IMR-90 (cell line): ENCODE data around the gene MUC21. TPM values are rescaled to one million over a fixed set of nuclear protein-coding genes. Genes with fewer than 3 reads are reported as not detected.

Source experiments
- ATAC-seq: fragments of 200-7000 bp; cut with Tn5 transposase; 2 replicates; pipeline ENCODE4 v1.9.1; 2020; ENCODE audit warnings: low read depth, mild to moderate bottlenecking, moderate library complexity
- BruUV-seq: library from RNA; stranded (reverse); fragments of 400-500 nt; replicated peaks from 2 replicates; lab custom pipeline; 2021; lab: Mats Ljungman, UMichigan
- CTCF ChIA-PET: fragments of 300-600 bp; formaldehyde crosslinking; extraction: SDS; loops from one replicate; lab custom pipeline; 2021; ENCODE audit warnings: antibody characterized with exemption; lab: Yijun Ruan, JAX
- POLR2A ChIA-PET: fragments of 300-600 bp; sonication (Branson Sonifier 250); formaldehyde crosslinking; loops from one replicate; lab custom pipeline; 2022; ENCODE audit warnings: antibody characterized with exemption; ENCODE audit not compliant: unreplicated experiment; lab: Charles Lee
- DNase-seq: peaks from one replicate; pipeline ENCODE4 v3.0.0; 2013
- H2AFZ ChIP-seq: replicated peaks from 2 replicates; pipeline ENCODE3; 2013; ENCODE audit warnings: low read length, mild to moderate bottlenecking; ENCODE audit not compliant: poor library complexity
- H2AK5ac ChIP-seq: 2 replicates; pipeline ENCODE4 v1.6.1; 2013; ENCODE audit warnings: low read depth, low read length, inconsistent platforms
- H2AK9ac ChIP-seq: replicated peaks from 2 replicates; pipeline ENCODE3; 2013; ENCODE audit warnings: mild to moderate bottlenecking, low read depth, low read length, moderate library complexity; ENCODE audit not compliant: poor library complexity
- H2BK120ac ChIP-seq: 2 replicates; pipeline ENCODE4 v1.6.1; 2013; ENCODE audit warnings: low read depth, low read length, inconsistent platforms
- H2BK15ac ChIP-seq: 3 replicates; pipeline ENCODE4 v1.6.1; 2013; ENCODE audit warnings: low read depth, low read length, inconsistent platforms
- H2BK20ac ChIP-seq: 2 replicates; pipeline ENCODE4 v1.6.1; 2013; ENCODE audit warnings: low read depth, mild to moderate bottlenecking, inconsistent platforms, low read length, moderate library complexity
- H2BK5ac ChIP-seq: 2 replicates; pipeline ENCODE4 v1.6.1; 2013; ENCODE audit warnings: mild to moderate bottlenecking, low read depth, low read length, inconsistent platforms; ENCODE audit not compliant: poor library complexity, severe bottlenecking
- H3K14ac ChIP-seq: replicated peaks from 2 replicates; pipeline ENCODE4 v1.6.1; 2013; ENCODE audit warnings: low read depth, low read length, inconsistent platforms
- H3K18ac ChIP-seq: 2 replicates; pipeline ENCODE4 v1.6.1; 2013; ENCODE audit warnings: low read depth, low read length, control low read depth
- H3K23ac ChIP-seq: 2 replicates; pipeline ENCODE4 v1.6.1; 2013; ENCODE audit warnings: low read depth, low read length, inconsistent platforms
- H3K27ac ChIP-seq: 2 replicates; pipeline ENCODE4 v1.5.1; 2013; ENCODE audit warnings: mild to moderate bottlenecking, control low read depth, low read length; ENCODE audit not compliant: insufficient read depth
- H3K27me3 ChIP-seq: 2 replicates; pipeline ENCODE4 v1.6.1; 2013; ENCODE audit warnings: low read length; ENCODE audit not compliant: control insufficient read depth, insufficient read depth
- H3K36me3 ChIP-seq: 2 replicates; pipeline ENCODE4 v1.6.1; 2013; ENCODE audit warnings: low read length, mixed read lengths; ENCODE audit not compliant: control insufficient read depth, insufficient read depth
- H3K4ac ChIP-seq: 2 replicates; pipeline ENCODE4 v1.6.1; 2013; ENCODE audit warnings: low read depth, low read length, inconsistent platforms
- H3K4me1 ChIP-seq: 2 replicates; pipeline ENCODE4 v1.6.1; 2013; ENCODE audit warnings: low read length, mixed read lengths; ENCODE audit not compliant: control insufficient read depth, insufficient read depth
- H3K4me2 ChIP-seq: 2 replicates; pipeline ENCODE4 v1.6.1; 2013; ENCODE audit warnings: low read depth, mild to moderate bottlenecking, control low read depth, low read length, moderate library complexity
- H3K4me3 ChIP-seq: 2 replicates; pipeline ENCODE4 v1.5.1; 2013; ENCODE audit warnings: low read depth, mild to moderate bottlenecking, control low read depth, low read length, moderate library complexity; ENCODE audit not compliant: insufficient read depth
- H3K56ac ChIP-seq: 2 replicates; pipeline ENCODE4 v1.6.1; 2013; ENCODE audit warnings: low read length, inconsistent platforms; ENCODE audit not compliant: insufficient read depth; ENCODE audit errors: extremely low read depth
- H3K79me1 ChIP-seq, 2 experiments: 2 replicates each; pipeline ENCODE4 v1.6.1; 2013; ENCODE audit warnings: low read length in 2 of 2, inconsistent platforms in 1 of 2, low read depth in 1 of 2
- H3K9ac ChIP-seq: 2 replicates; pipeline ENCODE4 v1.6.1; 2013; ENCODE audit warnings: low read depth, low read length, control low read depth
- H3K9me1 ChIP-seq: 2 replicates; pipeline ENCODE4 v1.6.1; 2013; ENCODE audit warnings: low read length, inconsistent platforms; ENCODE audit not compliant: insufficient read depth
- H3K9me3 ChIP-seq: 2 replicates; pipeline ENCODE4 v1.6.1; 2013; ENCODE audit warnings: low read length; ENCODE audit not compliant: control insufficient read depth, insufficient read depth
- H4K20me1 ChIP-seq: 2 replicates; pipeline ENCODE4 v1.6.1; 2013; ENCODE audit warnings: low read length, inconsistent platforms; ENCODE audit not compliant: insufficient read depth
- H4K5ac ChIP-seq: 2 replicates; pipeline ENCODE4 v1.6.1; 2013; ENCODE audit warnings: mild to moderate bottlenecking, low read depth, low read length, control low read depth
- H4K8ac ChIP-seq, 2 experiments: 2 replicates each; pipeline ENCODE4 v1.6.1; 2013; ENCODE audit warnings: low read depth in 2 of 2, low read length in 2 of 2, control low read depth in 1 of 2, inconsistent platforms in 1 of 2
- H4K91ac ChIP-seq: 2 replicates; pipeline ENCODE4 v1.6.1; 2013; ENCODE audit warnings: low read depth, low read length, inconsistent platforms; ENCODE audit not compliant: insufficient read depth
- BHLHE40 ChIP-seq: fragments of 150-350 bp; IDR thresholded peaks from 2 replicates; pipeline ENCODE4 v1.6.1; 2016; ENCODE audit warnings: mild to moderate bottlenecking, low read depth, low read length
- CEBPB ChIP-seq: IDR thresholded peaks from 2 replicates; pipeline ENCODE4 v1.6.1; 2012; ENCODE audit warnings: low read depth, low read length, improper control_type of control experiment
- CHD1 ChIP-seq: IDR thresholded peaks from 2 replicates; pipeline ENCODE4 v1.6.1; 2012; ENCODE audit warnings: low read depth, low read length, improper control_type of control experiment
- CTCF ChIP-seq: conservative IDR thresholded peaks from 2 replicates; pipeline ENCODE4 v1.5.1; 2012; ENCODE audit warnings: mild to moderate bottlenecking, low read depth, low read length, improper control_type of control experiment
- FOS ChIP-seq: fragments of 150-350 bp; IDR thresholded peaks from 2 replicates; pipeline ENCODE4 v1.6.1; 2016; ENCODE audit warnings: low read depth, low read length
- MAFK ChIP-seq: IDR thresholded peaks from 2 replicates; pipeline ENCODE4 v1.6.1; 2012; ENCODE audit warnings: low read depth, low read length, improper control_type of control experiment
- MAZ ChIP-seq: IDR thresholded peaks from 2 replicates; pipeline ENCODE4 v1.6.1; 2012; ENCODE audit warnings: low read depth, mild to moderate bottlenecking, low read length, improper control_type of control experiment, moderate library complexity, borderline replicate concordance
- MXI1 ChIP-seq: IDR thresholded peaks from 2 replicates; pipeline ENCODE4 v1.6.1; 2012; ENCODE audit warnings: low read depth, mild to moderate bottlenecking, low read length, moderate library complexity, borderline replicate concordance
- NFE2L2 ChIP-seq: fragments of 150-350 bp; IDR thresholded peaks from 2 replicates; pipeline ENCODE4 v1.6.1; 2016; ENCODE audit warnings: low read depth, mild to moderate bottlenecking, low read length
- POLR2A ChIP-seq: IDR thresholded peaks from 2 replicates; pipeline ENCODE4 v1.6.1; 2012; ENCODE audit warnings: mild to moderate bottlenecking, low read depth, low read length
- RAD21 ChIP-seq: IDR thresholded peaks from 2 replicates; pipeline ENCODE4 v1.6.1; 2012; ENCODE audit warnings: low read length, improper control_type of control experiment
- RCOR1 ChIP-seq: IDR thresholded peaks from 2 replicates; pipeline ENCODE4 v1.6.1; 2012; ENCODE audit warnings: mild to moderate bottlenecking, low read length, improper control_type of control experiment; ENCODE audit not compliant: insufficient replicate concordance
- RFX5 ChIP-seq: IDR thresholded peaks from 2 replicates; pipeline ENCODE4 v1.8.0; 2012; ENCODE audit warnings: low read depth, mild to moderate bottlenecking, low read length, moderate library complexity
- SMC3 ChIP-seq: fragments of 150-350 bp; IDR thresholded peaks from 2 replicates; pipeline ENCODE4 v1.6.1; 2016; ENCODE audit warnings: low read depth, mild to moderate bottlenecking, antibody characterized with exemption, low read length, moderate library complexity
- WGBS, 2 experiments: methylation state at CpG; one replicate each; pipeline versions ENCODE4 v1.1.5 to v1.1.7; 2013; ENCODE audit warnings: missing lambda C conversion rate in 2 of 2; ENCODE audit not compliant: insufficient read length in 1 of 2; ENCODE audit errors: extremely low coverage in 2 of 2; 5-methylcytosine and 5-hydroxymethylcytosine counted together
- dilution Hi-C: fragments of 300-500 bp; cut with HindIII; formaldehyde crosslinking; loops from one replicate; pipeline ENCODE4 v1.14.3; 2018; ENCODE audit warnings: low sequenced_read_pairs; ENCODE audit not compliant: unreplicated experiment
- in situ Hi-C: fragments of 300-500 bp; cut with MboI; formaldehyde crosslinking; loops from 3 replicates; pipeline ENCODE4 v1.14.3; 2019; ENCODE audit warnings: low sequenced_read_pairs, inconsistent platforms, mixed read lengths
- intact Hi-C: fragments of 100-400 bp; cut with micrococcal nuclease; formaldehyde crosslinking; loops from 2 replicates; pipeline ENCODE4 v1.10.0; 2022
- polyA plus RNA-seq, 3 experiments: library from polyadenylated mRNA; depleted of rRNA; stranded (reverse); fragments of >200 nt; gene quantifications; 2 replicates each; pipeline ENCODE4 v1.2.3, GENCODE V29; 2012; ENCODE audit warnings: low replicate concordance in 1 of 3
- total RNA-seq: library from RNA; depleted of rRNA; stranded (reverse); fragments of >200 nt; gene quantifications from 2 replicates; pipeline ENCODE4 v1.2.3, GENCODE V29; 2012
- TF ChIP-seq, protein P1 (sequence below): fragments of 150-350 bp; IDR thresholded peaks from 2 replicates; pipeline ENCODE4 v1.6.1; 2016; ENCODE audit warnings: low read depth, mild to moderate bottlenecking, low read length, moderate library complexity, borderline replicate concordance
- TF ChIP-seq, protein P2 (sequence below): fragments of 150-350 bp; IDR thresholded peaks from 2 replicates; pipeline ENCODE4 v1.6.1; 2017; ENCODE audit warnings: mild to moderate bottlenecking, antibody characterized with exemption, low read length, low read depth

The MUC21 gene
- total and polyA plus RNA-seq, 2 of the 4 experiments (the other 2 are of a cell fraction), result not detected

DNA sequence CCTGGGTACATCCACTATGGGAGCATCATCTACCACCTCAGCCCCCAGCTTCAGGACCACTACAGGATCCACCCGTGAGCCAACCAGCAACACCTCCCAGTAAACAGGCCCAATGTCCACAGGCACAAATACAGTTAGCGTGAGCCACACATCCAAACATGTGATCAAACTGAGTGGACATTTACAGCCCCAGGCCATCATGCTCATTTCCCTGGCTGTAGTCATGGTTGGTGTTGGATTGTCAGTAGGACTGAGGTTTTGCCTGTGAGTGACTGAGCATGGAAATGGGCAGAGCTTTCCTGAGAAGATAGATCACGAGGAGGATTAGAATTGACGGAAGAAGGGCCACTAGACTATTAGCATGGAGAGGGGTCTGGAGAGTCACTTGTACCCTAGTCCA, 10.7 kb upstream of the MUC21 start:
- H3K4me3 ChIP-seq, result no peak overlapping the region
- in situ Hi-C loops (no loop called here), intact Hi-C loops (no loop called here), dilution Hi-C loops (no loop called here)
- no peak overlapping the region for H2AK5ac ChIP-seq
- no peak overlapping the region for H2BK20ac ChIP-seq
- H4K5ac ChIP-seq, result no peak overlapping the region
- H4K20me1 ChIP-seq, result no peaks in the 10 kb centered on the region
- H3K18ac ChIP-seq, result no peak overlapping the region
- no peaks in the 10 kb centered on the region for H3K9me1 ChIP-seq
- H3K4me2 ChIP-seq, result no peak overlapping the region
- no peak overlapping the region for H3K4ac ChIP-seq
- WGBS, 2 experiments, result no CpG with 5 or more reads among the region's 4 CpGs
- no peak overlapping the region for H4K8ac ChIP-seq
- no peak overlapping the region for H3K9ac ChIP-seq
- no peaks in the 10 kb centered on the region for H3K4me1 ChIP-seq
- H3K79me1 ChIP-seq, result no peaks in the 10 kb centered on the region
- H3K14ac ChIP-seq, result no peak overlapping the region
- H3K27me3 ChIP-seq, result peaks cover 19% of the 10 kb centered on the region
- H3K27ac ChIP-seq, result no peak overlapping the region
- no peak overlapping the region for H4K91ac ChIP-seq
- no peak overlapping the region for H2AFZ ChIP-seq
- TF ChIP-seq CEBPB (no peak), MAZ (no peak), NFE2L2 (no peak), MXI1 (no peak), BHLHE40 (no peak), CTCF (no peak), RCOR1 (no peak), CHD1 (no peak), FOS (no peak), POLR2A (no peak), SMC3 (no peak), RAD21 (no peak), RFX5 (no peak), MAFK (no peak)
- TF ChIP-seq, protein P1, sequence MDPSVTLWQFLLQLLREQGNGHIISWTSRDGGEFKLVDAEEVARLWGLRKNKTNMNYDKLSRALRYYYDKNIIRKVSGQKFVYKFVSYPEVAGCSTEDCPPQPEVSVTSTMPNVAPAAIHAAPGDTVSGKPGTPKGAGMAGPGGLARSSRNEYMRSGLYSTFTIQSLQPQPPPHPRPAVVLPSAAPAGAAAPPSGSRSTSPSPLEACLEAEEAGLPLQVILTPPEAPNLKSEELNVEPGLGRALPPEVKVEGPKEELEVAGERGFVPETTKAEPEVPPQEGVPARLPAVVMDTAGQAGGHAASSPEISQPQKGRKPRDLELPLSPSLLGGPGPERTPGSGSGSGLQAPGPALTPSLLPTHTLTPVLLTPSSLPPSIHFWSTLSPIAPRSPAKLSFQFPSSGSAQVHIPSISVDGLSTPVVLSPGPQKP, result no peak
- TF ChIP-seq, protein P2, sequence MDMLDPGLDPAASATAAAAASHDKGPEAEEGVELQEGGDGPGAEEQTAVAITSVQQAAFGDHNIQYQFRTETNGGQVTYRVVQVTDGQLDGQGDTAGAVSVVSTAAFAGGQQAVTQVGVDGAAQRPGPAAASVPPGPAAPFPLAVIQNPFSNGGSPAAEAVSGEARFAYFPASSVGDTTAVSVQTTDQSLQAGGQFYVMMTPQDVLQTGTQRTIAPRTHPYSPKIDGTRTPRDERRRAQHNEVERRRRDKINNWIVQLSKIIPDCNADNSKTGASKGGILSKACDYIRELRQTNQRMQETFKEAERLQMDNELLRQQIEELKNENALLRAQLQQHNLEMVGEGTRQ, result no peak
- H3K23ac ChIP-seq, result no peak overlapping the region
- H3K36me3 ChIP-seq, result no peaks in the 10 kb centered on the region
- no peak overlapping the region for H2BK15ac ChIP-seq
- no peak for DNase-seq
- no peak for ATAC-seq
- H3K56ac ChIP-seq, result no peak overlapping the region
- CTCF ChIA-PET, result no interaction called here
- no peak overlapping the region for H2BK120ac ChIP-seq
- POLR2A ChIA-PET, result no interaction called here
- H3K9me3 ChIP-seq, result no peaks in the 10 kb centered on the region
- peak overlapping the region; percentile 5 for H2AK9ac ChIP-seq
- no TSS peak for BruUV-seq
- H2BK5ac ChIP-seq, result no peak overlapping the region
